Measurements from ENCODE around the gene IMPDH1. TPM values are rescaled to one million over a fixed set of nuclear protein-coding genes. Genes with fewer than 3 reads are reported as not detected.

The IMPDH1 gene
- total and polyA plus RNA-seq, 9 of the 15 experiments (the other 6 are each of a cell fraction or from before 2014, with no cell fraction given), result 0.80 to 118 (median 64.3) TPM

GRCh38 chr7:128455543-128456254 is 45.9 kb upstream of the IMPDH1 start, which contains the start of gene HILPDA (continued):
- peak; percentile 51 for TF ChIP-seq MBD2 (IDR thresholded peaks at IDR 0.05; ENCODE audit: borderline replicate concordance, low read depth)
- no peak for TF ChIP-seq SIRT6 (IDR thresholded peaks at IDR 0.05; ENCODE audit: low read depth, low read length)
- no peak for TF ChIP-seq HSF4 (CRISPR knock-in tag; IDR thresholded peaks at IDR 0.05; ENCODE audit: borderline replicate concordance)
- no peak for TF ChIP-seq FOXJ2 (tag; IDR thresholded peaks at IDR 0.05)
- TF ChIP-seq CBX1 (IDR thresholded peaks at IDR 0.05; ENCODE audit: low read depth), result peak; percentile 40; the same call in 1 of the 2 replicates
- no peak for TF ChIP-seq ARID3A (IDR thresholded peaks at IDR 0.05; ENCODE audit: borderline replicate concordance, low read depth, low read length)
- no peak for TF ChIP-seq PHB (CRISPR knock-in tag; IDR thresholded peaks at IDR 0.05)
- no peak for TF ChIP-seq ZNF778 (CRISPR knock-in tag; IDR thresholded peaks at IDR 0.05)
- no peak for TF ChIP-seq SRSF1 (IDR thresholded peaks at IDR 0.05; ENCODE audit: low read depth, low read length)
- TF ChIP-seq SLC30A9 (CRISPR knock-in tag; IDR thresholded peaks at IDR 0.05), result no peak
- TF ChIP-seq SETDB1 (IDR thresholded peaks at IDR 0.05; ENCODE audit: low read length), result peak; percentile 93
- TF ChIP-seq ZBTB11 (CRISPR knock-in tag; IDR thresholded peaks at IDR 0.05), result peak in 1 of 3 experiments; percentile 93; a peak in 2 of 6 replicates
- TF ChIP-seq ZNF76 (CRISPR knock-in tag; IDR thresholded peaks at IDR 0.05; ENCODE audit: borderline replicate concordance), result no peak
- TF ChIP-seq BCOR (IDR thresholded peaks at IDR 0.05), result 0 out of 2 replicates have a peak, but pooled peaks have one; percentile 5
